Parathyroid adenoma (tissue), 2 donors: ENCODE data around the gene PROZ.

Experiments used
- H2AFZ ChIP-seq: fragments of 300-600 bp; sonication (generic); one replicate; pipeline ENCODE4 v1.7.0; 2017; ENCODE audit warnings: antibody characterized with exemption, mild to moderate bottlenecking
- H3K27ac ChIP-seq: fragments of 300-600 bp; sonication (generic); one replicate; pipeline ENCODE4 v1.7.0; 2017
- H3K27me3 ChIP-seq: fragments of 300-600 bp; sonication (generic); one replicate; pipeline ENCODE4 v1.7.0; 2017; ENCODE audit warnings: low read length; ENCODE audit not compliant: control insufficient read depth, insufficient read depth
- H3K36me3 ChIP-seq: fragments of 300-600 bp; sonication (generic); one replicate; pipeline ENCODE4 v1.7.0; 2017; ENCODE audit warnings: low read length; ENCODE audit not compliant: control insufficient read depth, insufficient read depth
- H3K4me1 ChIP-seq: fragments of 300-600 bp; sonication (generic); one replicate; pipeline ENCODE4 v1.7.0; 2017; ENCODE audit warnings: control low read depth
- H3K4me2 ChIP-seq: fragments of 300-600 bp; sonication (generic); one replicate; pipeline ENCODE4 v1.7.0; 2017; ENCODE audit warnings: low read length
- H3K4me3 ChIP-seq: fragments of 300-600 bp; sonication (generic); one replicate; pipeline ENCODE4 v1.7.0; 2017; ENCODE audit warnings: low read depth, low read length
- H3K79me2 ChIP-seq: fragments of 300-600 bp; sonication (generic); one replicate; pipeline ENCODE4 v1.7.0; 2017; ENCODE audit warnings: control low read depth
- H3K9ac ChIP-seq: fragments of 300-600 bp; sonication (generic); one replicate; pipeline ENCODE4 v1.7.0; 2017; ENCODE audit warnings: mild to moderate bottlenecking
- H3K9me3 ChIP-seq: fragments of 300-600 bp; sonication (generic); one replicate; pipeline ENCODE4 v1.7.0; 2017; ENCODE audit warnings: low read length; ENCODE audit not compliant: control insufficient read depth
- TF ChIP-seq, protein P1 (sequence below): fragments of 300-600 bp; sonication (generic); IDR thresholded peaks from one replicate; pipeline ENCODE4 v1.7.0; 2017; ENCODE audit warnings: antibody characterized with exemption, mild to moderate bottlenecking
- donor health status: primary hyperparathyroidism.

PROZ gene

DNA sequence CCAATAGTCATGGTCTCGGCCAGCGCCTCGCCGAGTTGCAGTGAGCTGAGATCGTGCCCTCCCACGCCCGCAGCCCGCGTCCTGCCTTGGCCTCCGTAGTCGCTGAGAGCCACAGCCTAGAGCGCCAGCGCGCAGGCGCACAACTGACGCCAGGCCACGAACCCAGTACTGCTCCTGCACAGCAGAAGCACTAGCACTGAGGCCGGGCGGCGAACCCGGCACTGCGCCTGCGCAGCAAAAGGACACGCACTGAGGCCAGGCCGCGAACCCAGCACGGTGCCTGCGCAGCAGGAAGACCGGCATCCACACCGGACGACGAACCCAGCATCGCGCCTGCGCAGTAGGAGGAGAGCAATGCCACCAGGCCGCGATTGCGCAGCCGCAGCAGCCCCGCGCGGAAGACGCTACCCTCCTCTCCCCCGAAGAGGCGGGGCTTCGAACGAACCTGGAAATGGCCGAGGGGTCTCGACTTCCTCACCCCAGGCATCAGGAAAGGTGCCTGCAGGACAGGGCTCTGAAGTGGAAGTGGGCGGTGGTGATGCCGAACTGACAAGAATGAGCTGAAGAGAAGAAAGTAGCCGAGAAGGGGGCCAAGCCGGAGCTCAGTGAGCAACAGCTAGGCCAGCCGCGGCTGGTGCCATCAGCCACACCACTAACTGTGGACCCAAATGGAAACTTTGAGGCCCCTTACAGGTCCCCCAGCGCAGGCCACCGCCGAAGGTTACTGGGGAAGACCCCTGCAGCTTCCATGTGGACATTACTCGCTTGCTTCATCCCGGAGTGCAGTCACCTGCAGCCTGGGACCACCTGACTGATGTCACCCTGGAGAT lies 28.3 kb upstream of the PROZ start:
- H3K4me3 ChIP-seq: no peak overlapping the region

DNA sequence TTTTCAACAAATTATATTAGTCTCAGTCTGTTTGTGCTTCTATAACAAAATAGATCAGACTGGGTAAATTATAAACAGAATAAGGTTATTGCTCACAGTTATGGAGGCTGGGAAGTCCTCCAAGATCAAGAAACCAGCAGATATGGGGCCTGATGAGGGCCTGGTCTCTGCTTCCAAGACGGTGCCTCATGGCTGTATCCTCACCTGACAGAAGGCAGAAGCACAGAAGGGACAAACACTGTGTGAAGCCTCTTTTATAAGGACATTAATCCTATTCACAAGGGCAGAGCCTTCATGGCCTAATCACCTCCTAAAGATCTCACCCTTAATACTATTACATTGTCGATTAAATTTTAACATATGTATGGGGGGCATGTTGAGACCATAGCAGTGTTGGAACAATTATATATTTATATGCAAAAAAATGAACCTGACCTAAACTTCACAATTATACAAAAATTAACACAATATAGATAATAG lies 23.1 kb upstream of the PROZ start:
- no peak overlapping the region for H3K9ac ChIP-seq
- H3K36me3 ChIP-seq: no peaks in the 10 kb centered on the region
- no peak overlapping the region for H3K4me2 ChIP-seq
- H3K4me3 ChIP-seq: no peak overlapping the region
- H2AFZ ChIP-seq: no peak overlapping the region
- no peaks in the 10 kb centered on the region for H3K79me2 ChIP-seq
- TF ChIP-seq, protein P1, sequence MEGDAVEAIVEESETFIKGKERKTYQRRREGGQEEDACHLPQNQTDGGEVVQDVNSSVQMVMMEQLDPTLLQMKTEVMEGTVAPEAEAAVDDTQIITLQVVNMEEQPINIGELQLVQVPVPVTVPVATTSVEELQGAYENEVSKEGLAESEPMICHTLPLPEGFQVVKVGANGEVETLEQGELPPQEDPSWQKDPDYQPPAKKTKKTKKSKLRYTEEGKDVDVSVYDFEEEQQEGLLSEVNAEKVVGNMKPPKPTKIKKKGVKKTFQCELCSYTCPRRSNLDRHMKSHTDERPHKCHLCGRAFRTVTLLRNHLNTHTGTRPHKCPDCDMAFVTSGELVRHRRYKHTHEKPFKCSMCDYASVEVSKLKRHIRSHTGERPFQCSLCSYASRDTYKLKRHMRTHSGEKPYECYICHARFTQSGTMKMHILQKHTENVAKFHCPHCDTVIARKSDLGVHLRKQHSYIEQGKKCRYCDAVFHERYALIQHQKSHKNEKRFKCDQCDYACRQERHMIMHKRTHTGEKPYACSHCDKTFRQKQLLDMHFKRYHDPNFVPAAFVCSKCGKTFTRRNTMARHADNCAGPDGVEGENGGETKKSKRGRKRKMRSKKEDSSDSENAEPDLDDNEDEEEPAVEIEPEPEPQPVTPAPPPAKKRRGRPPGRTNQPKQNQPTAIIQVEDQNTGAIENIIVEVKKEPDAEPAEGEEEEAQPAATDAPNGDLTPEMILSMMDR: no peak
- no peaks in the 10 kb centered on the region for H3K27me3 ChIP-seq
- no peaks in the 10 kb centered on the region for H3K9me3 ChIP-seq
- H3K4me1 ChIP-seq: no peaks in the 10 kb centered on the region
- H3K27ac ChIP-seq: no peak overlapping the region

More for the DNA sequence above, 28.3 kb upstream of the PROZ start:
- Histone ChIP-seq H3K9ac (no peak overlapping the region), H3K27me3 (no peaks in the 10 kb centered on the region), H3K36me3 (no peaks in the 10 kb centered on the region), H3K4me2 (no peak overlapping the region), H3K9me3 (no peaks in the 10 kb centered on the region), H2AFZ (no peak overlapping the region), H3K4me1 (no peaks in the 10 kb centered on the region), H3K27ac (no peak overlapping the region), H3K79me2 (no peaks in the 10 kb centered on the region)
- TF ChIP-seq, protein P1: no peak

DNA sequence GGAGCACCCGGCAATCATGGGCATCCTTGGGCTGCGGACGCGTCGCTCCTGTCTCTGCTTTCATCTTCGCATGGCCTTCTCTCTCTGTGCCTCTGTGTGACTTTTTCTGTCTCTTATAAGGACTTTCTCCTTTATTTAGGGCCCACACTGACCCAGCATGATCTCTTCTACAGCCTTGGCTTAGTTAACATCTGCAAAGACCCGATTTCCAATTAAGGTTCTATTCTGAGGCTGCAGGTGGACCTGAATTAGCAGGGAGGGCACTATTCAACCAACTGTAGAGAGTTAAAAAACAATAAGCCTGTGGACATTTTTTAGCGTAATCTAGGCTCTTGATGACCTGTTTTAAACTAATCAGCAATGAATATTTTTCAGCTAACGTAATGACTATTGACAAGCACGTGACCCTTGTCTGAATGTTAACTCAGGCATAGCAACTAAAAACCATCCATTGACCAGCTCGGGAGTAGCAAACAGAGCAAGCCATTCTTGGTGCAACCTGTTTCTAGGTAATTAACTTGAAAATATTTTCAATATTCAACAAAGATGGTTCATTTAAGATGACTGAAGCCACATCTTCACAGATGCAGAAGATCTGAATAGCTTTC lies 20.7 kb upstream of the PROZ start:
- H3K36me3 ChIP-seq: no peaks in the 10 kb centered on the region
- H3K4me1 ChIP-seq: no peaks in the 10 kb centered on the region
- no peaks in the 10 kb centered on the region for H3K9me3 ChIP-seq
- no peaks in the 10 kb centered on the region for H3K27me3 ChIP-seq
- H3K9ac ChIP-seq: no peak overlapping the region
- no peak overlapping the region for H3K27ac ChIP-seq
- no peak overlapping the region for H2AFZ ChIP-seq
- no peak overlapping the region for H3K4me3 ChIP-seq
- TF ChIP-seq, protein P1: no peak
- H3K4me2 ChIP-seq: no peak overlapping the region
- H3K79me2 ChIP-seq: no peaks in the 10 kb centered on the region

DNA sequence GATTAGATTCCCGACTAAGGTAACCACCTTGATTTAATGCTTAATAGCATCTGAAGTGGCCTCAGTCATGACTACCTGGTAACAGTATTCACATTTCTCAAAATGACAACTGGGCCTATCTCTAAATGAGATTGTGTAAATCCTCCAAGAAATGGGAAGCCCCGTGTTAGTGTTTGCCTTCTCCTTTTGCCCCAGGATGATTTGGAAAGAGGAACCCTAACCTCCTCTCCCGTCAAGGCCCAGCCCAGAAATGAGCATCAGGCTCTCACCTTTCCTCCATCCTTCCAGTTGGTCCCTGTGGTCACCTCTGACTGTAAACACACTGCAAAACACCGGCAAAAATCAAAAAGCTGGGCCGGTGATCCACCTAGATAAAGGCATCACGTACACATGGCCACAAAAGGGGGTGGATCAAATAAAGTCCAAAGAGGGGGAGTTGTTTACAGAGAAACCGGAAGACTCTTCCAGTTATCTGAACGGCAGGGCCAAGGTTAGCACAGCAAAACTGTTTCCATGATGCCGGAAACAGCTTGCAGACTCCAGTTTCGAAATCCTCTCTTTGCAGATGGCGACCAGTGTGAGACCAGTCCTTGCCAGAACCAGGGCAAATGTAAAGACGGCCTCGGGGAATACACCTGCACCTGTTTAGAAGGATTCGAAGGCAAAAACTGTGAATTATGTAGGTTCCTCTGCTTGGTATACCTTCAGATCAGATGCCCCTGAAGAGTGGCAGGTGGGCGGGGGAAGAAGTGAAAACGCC lies 19.5 kb upstream of the PROZ start:
- H3K27ac ChIP-seq: no peak overlapping the region
- H3K9ac ChIP-seq: no peak overlapping the region
- no peak overlapping the region for H3K4me2 ChIP-seq
- H3K4me1 ChIP-seq: no peaks in the 10 kb centered on the region
- H3K9me3 ChIP-seq: no peaks in the 10 kb centered on the region
- H3K27me3 ChIP-seq: no peaks in the 10 kb centered on the region
- H3K4me3 ChIP-seq: no peak overlapping the region
- H2AFZ ChIP-seq: no peak overlapping the region
- no peaks in the 10 kb centered on the region for H3K36me3 ChIP-seq
- TF ChIP-seq, protein P1: no peak
- no peaks in the 10 kb centered on the region for H3K79me2 ChIP-seq
